GM12878 (cell line): ENCODE results near the gene SCARF2. TPM values are rescaled to one million over a fixed set of nuclear protein-coding genes. Genes with fewer than 3 reads are reported as not detected.

Experiments
- ATAC-seq: fragments of 200-7000 bp; cut with Tn5 transposase; 3 replicates; pipeline ENCODE4 v1.9.1; 2020; ENCODE audit warnings: mild to moderate bottlenecking, moderate library complexity
- Bru-seq: library from RNA; stranded (reverse); fragments of 400-500 nt; gene quantifications from one replicate; lab custom pipeline; 2021; lab: Mats Ljungman, UMichigan
- BruChase-seq, 2 experiments: library from RNA; stranded (reverse); fragments of 400-500 nt; gene quantifications; one replicate each; lab custom pipeline; 2021; lab: Mats Ljungman, UMichigan
- BruUV-seq: library from RNA; stranded (reverse); fragments of 400-500 nt; replicated peaks from 2 replicates; lab custom pipeline; 2021; lab: Mats Ljungman, UMichigan
- CTCF ChIA-PET: fragments of 300-600 bp; sonication (Branson Sonifier 250); formaldehyde crosslinking; extraction: SDS; loops from one replicate; lab custom pipeline; 2021; ENCODE audit warnings: inconsistent platforms; lab: Yijun Ruan, JAX
- POLR2A ChIA-PET: fragments of 350-600 bp; formaldehyde crosslinking; extraction: SDS; loops from one replicate; lab custom pipeline; 2021; ENCODE audit warnings: inconsistent platforms; lab: Charles Lee
- RAD21 ChIA-PET: fragments of 300-600 bp; sonication (Branson Sonifier 250); formaldehyde crosslinking; loops from one replicate; lab custom pipeline; 2023; ENCODE audit warnings: antibody characterized with exemption; ENCODE audit not compliant: unreplicated experiment; lab: Charles Lee
- SMC1A ChIA-PET: fragments of 300-600 bp; sonication (Branson Sonifier 250); formaldehyde crosslinking; loops from one replicate; lab custom pipeline; 2023; ENCODE audit not compliant: unreplicated experiment, uncharacterized antibody; lab: Charles Lee
- DNase-seq: peaks from one replicate; pipeline ENCODE4 v3.0.0-alpha.2; 2011; ENCODE audit warnings: low read depth, low spot score
- FAIRE-seq: peaks from 3 replicates; lab custom pipeline; 2011; peaks lifted over from hg19 to GRCh38; lab: Jason Lieb, UNC
- H2AFZ ChIP-seq: 2 replicates; pipeline ENCODE4 v1.6.0; 2011; ENCODE audit warnings: low read depth, low read length, control low read depth; ENCODE audit not compliant: control insufficient read depth
- H3K27ac ChIP-seq: 2 replicates; pipeline ENCODE4 v1.5.1; 2011; ENCODE audit warnings: control low read depth; ENCODE audit not compliant: control insufficient read depth, insufficient read depth
- H3K27me3 ChIP-seq, 2 experiments: replicated peaks in 1 of 2; 2 replicates each; pipeline versions ENCODE4 v1.6.0 to v1.6.1; 2011; ENCODE audit warnings: low read length in 1 of 2; ENCODE audit not compliant: control insufficient read depth in 2 of 2, insufficient read depth in 2 of 2
- H3K36me3 ChIP-seq, 2 experiments: 2 replicates each; pipeline ENCODE4 v1.5.1; 2011; ENCODE audit warnings: low read length in 1 of 2; ENCODE audit not compliant: control insufficient read depth in 2 of 2, insufficient read depth in 2 of 2
- H3K4me1 ChIP-seq: 2 replicates; pipeline ENCODE4 v1.6.1; 2011; ENCODE audit warnings: mild to moderate bottlenecking, low read length, moderate library complexity, mixed read lengths; ENCODE audit not compliant: control insufficient read depth, insufficient read depth
- H3K4me2 ChIP-seq: 2 replicates; pipeline ENCODE4 v1.6.0; 2011; ENCODE audit warnings: control low read depth; ENCODE audit not compliant: control insufficient read depth, insufficient read depth
- H3K4me3 ChIP-seq: fragments of 200-600 bp; sonication (generic); 2 replicates; pipeline ENCODE4 v1.5.1; 2016
- H3K79me2 ChIP-seq: 2 replicates; pipeline ENCODE4 v1.6.0; 2011; ENCODE audit warnings: low read length; ENCODE audit not compliant: control insufficient read depth, insufficient read depth
- H3K9ac ChIP-seq: 2 replicates; pipeline ENCODE4 v1.8.0; 2011; ENCODE audit warnings: low read length, control low read depth, mixed read lengths; ENCODE audit not compliant: control insufficient read depth, insufficient read depth
- H3K9me3 ChIP-seq: replicated peaks from 3 replicates; pipeline ENCODE4 v1.5.1; 2011; ENCODE audit warnings: mild to moderate bottlenecking, low read length; ENCODE audit not compliant: control insufficient read depth, insufficient read depth
- H4K20me1 ChIP-seq: 2 replicates; pipeline ENCODE4 v1.6.0; 2011; ENCODE audit not compliant: control insufficient read depth, insufficient read depth
- SUZ12 ChIP-seq: fragments of 200-600 bp; sonication (generic); IDR thresholded peaks from one replicate; pipeline ENCODE4 v1.6.1; 2018; ENCODE audit warnings: antibody characterized with exemption, mild to moderate bottlenecking; ENCODE audit not compliant: unreplicated experiment
- ZNF274 ChIP-seq: IDR thresholded peaks from one replicate; pipeline ENCODE4 v1.8.0; 2011; ENCODE audit not compliant: insufficient read length, insufficient read depth
- WGBS: methylation state at CpG from one replicate; pipeline ENCODE4 v1.1.6; 2016; ENCODE audit warnings: low lambda C conversion rate; ENCODE audit not compliant: insufficient replicate concordance, insufficient coverage; ENCODE audit errors: missing lambda C conversion rate; 5-methylcytosine and 5-hydroxymethylcytosine counted together
- in situ Hi-C: fragments of 300-500 bp; cut with MboI; formaldehyde crosslinking; loops from 9 replicates; pipeline ENCODE4 v1.14.3; 2018; ENCODE audit warnings: mixed read lengths
- intact Hi-C: fragments of 100-400 bp; cut with micrococcal nuclease; formaldehyde crosslinking; loops from one replicate; pipeline ENCODE4 v1.14.2; 2022; ENCODE audit not compliant: unreplicated experiment
- long read RNA-seq, 2 experiments: library from polyadenylated mRNA; unstranded; transcript quantifications; one replicate each; pipeline ENCODE4 v2.0.0, GENCODE V29; 2019 to 2020
- polyA minus RNA-seq, 3 experiments: library from RNA; depleted of rRNA, polyadenylated mRNA; stranded (reverse); fragments of >200 nt; gene quantifications; 2 replicates each; pipeline ENCODE4 v1.2.3, GENCODE V29; 2011
- polyA plus RNA-seq, 11 experiments: library from polyadenylated mRNA; depleted of rRNA in 4 of 11; unstranded in 6 of 11; stranded (reverse) in 5 of 11; fragments of >200 nt; fragmentation: Nextera tagmentation in 4 of 11; fragmentation: Illumina TruSeq in 1 of 11; extraction: Ambion mirVana in 4 of 11; extraction: Trizol in 1 of 11; gene quantifications; 1 replicate in 1 of 11; 2 replicates in 10 of 11; pipeline versions ENCODE4 v1.2.1 to v1.2.3, GENCODE V29; 2011 to 2016; ENCODE audit warnings: inconsistent platforms in 2 of 11, missing spikeins in 2 of 11, low read depth in 1 of 11
- total RNA-seq, 4 experiments: library from RNA; depleted of rRNA in 3 of 4; stranded (reverse); fragments of >200 nt in 3 of 4; fragmentation: Illumina TruSeq in 1 of 4; extraction: Trizol in 1 of 4; gene quantifications; 2 replicates each; pipeline versions ENCODE4 v1.2.1 to v1.2.3, GENCODE V29; 2013 to 2021

The SCARF2 gene, protein sequence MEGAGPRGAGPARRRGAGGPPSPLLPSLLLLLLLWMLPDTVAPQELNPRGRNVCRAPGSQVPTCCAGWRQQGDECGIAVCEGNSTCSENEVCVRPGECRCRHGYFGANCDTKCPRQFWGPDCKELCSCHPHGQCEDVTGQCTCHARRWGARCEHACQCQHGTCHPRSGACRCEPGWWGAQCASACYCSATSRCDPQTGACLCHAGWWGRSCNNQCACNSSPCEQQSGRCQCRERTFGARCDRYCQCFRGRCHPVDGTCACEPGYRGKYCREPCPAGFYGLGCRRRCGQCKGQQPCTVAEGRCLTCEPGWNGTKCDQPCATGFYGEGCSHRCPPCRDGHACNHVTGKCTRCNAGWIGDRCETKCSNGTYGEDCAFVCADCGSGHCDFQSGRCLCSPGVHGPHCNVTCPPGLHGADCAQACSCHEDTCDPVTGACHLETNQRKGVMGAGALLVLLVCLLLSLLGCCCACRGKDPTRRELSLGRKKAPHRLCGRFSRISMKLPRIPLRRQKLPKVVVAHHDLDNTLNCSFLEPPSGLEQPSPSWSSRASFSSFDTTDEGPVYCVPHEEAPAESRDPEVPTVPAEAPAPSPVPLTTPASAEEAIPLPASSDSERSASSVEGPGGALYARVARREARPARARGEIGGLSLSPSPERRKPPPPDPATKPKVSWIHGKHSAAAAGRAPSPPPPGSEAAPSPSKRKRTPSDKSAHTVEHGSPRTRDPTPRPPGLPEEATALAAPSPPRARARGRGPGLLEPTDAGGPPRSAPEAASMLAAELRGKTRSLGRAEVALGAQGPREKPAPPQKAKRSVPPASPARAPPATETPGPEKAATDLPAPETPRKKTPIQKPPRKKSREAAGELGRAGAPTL
- 1.1 and 1.2 TPM in 2 replicates for total RNA-seq (2013; cell fraction: nucleolus; rRNA removed)
- total RNA-seq (2014; rRNA removed) = 0.17 and 0.27 TPM in 2 replicates
- total RNA-seq (2014; rRNA removed; fragmentation: Illumina TruSeq; extraction: Trizol) = not detected in 2 replicates
- total RNA-seq (2021) = 0.45 and 0.74 TPM in 2 replicates
- not detected for polyA plus RNA-seq (2011; ENCODE audit: low read depth)
- 0.01 TPM in 1 of 2 replicates, not detected in the other for polyA plus RNA-seq (2011; rRNA removed)
- polyA plus RNA-seq (2011; cell fraction: cytosol; rRNA removed) = 0.09 and 0.17 TPM in 2 replicates
- 0.58 and 0.73 TPM in 2 replicates for polyA plus RNA-seq (2011; cell fraction: nucleus; rRNA removed)
- polyA plus RNA-seq (2012) = 0.20 and 0.27 TPM in 2 replicates
- polyA plus RNA-seq (2014; fragmentation: Illumina TruSeq; extraction: Trizol) = not detected in 2 replicates
- not detected for polyA plus RNA-seq (2014; fragmentation: Nextera tagmentation; extraction: Ambion mirVana)
- 0.38 and 0.89 TPM in 2 replicates for polyA plus RNA-seq (2014; rRNA removed)
- under 1 TPM in 1 of 2 experiments, not detected in 1; 0.09 TPM for polyA plus RNA-seq (2016; fragmentation: Nextera tagmentation; extraction: Ambion mirVana)
- 0.10 TPM in 1 of 2 replicates, not detected in the other for polyA minus RNA-seq (2011; rRNA and poly(A)+ RNA removed)
- not detected in 2 replicates for polyA minus RNA-seq (2011; cell fraction: cytosol; rRNA and poly(A)+ RNA removed)
- polyA minus RNA-seq (2011; cell fraction: nucleus; rRNA and poly(A)+ RNA removed) = 0.29 TPM in 1 of 2 replicates, not detected in the other
- Bru-seq, nascent RNA = percentile 41 among the genes with signal in this experiment
- BruChase-seq, experiment 1, labeled RNA remaining after a 6-hour chase = percentile 46 among the genes with signal in this experiment
- percentile 45 among the genes with signal in this experiment for BruChase-seq, experiment 2, labeled RNA remaining after a 2-hour chase
- long read RNA-seq, experiment 1 = 0 reads
- long read RNA-seq, experiment 2 = 0 reads

GRCh38 chr22:20437613-20438426, at the start of gene SCARF2:
SCARF2 (minus strand) TSS chr22:20437825; CDS start chr22:20437754, 71 bp downstream.
- no peaks in the 10 kb centered on the region for H3K4me1 ChIP-seq
- ATAC-seq (no peak), FAIRE-seq (no peak)
- in situ Hi-C loops = no loop called here
- no peak within 1 kb of the TSS for H2AFZ ChIP-seq
- H3K9me3 ChIP-seq = no peaks in the 10 kb centered on the region
- H3K27me3 ChIP-seq = peaks cover 8 to 14% of the 10 kb centered on the region in 2 experiments; a peak in 3 of 4 replicates
- peak within 1 kb of the TSS; percentile 17; the same call in 1 of the 2 replicates for H3K4me2 ChIP-seq
- ChIA-PET RAD21 (no interaction called here), POLR2A (no interaction called here), CTCF (no interaction called here)
- no peaks in the 10 kb centered on the region for H3K36me3 ChIP-seq
- no peaks in the 10 kb centered on the region for H4K20me1 ChIP-seq
- TF ChIP-seq ZNF274 (no peak), SUZ12 (peak; percentile 47)
- TF ChIP-seq, all 136 proteins: peak for 1
- Histone ChIP-seq H3K4me3 (no peak within 1 kb of the TSS), H3K79me2 (no peaks in the 10 kb centered on the region), H3K27ac (no peak within 1 kb of the TSS), H3K9ac (no peak within 1 kb of the TSS)
- WGBS = 34% methylated on average over 39 of the region's 95 CpGs
- intact Hi-C loops = no loop called here
- DNase-seq = no peak
- BruUV-seq = no TSS peak
- SMC1A ChIA-PET = no interaction called here
